Endometrial microvascular endothelial cells (primary cell): Measurements from ENCODE around the gene STH. TPM values are rescaled to one million over a fixed set of nuclear protein-coding genes. Genes with fewer than 3 reads are reported as not detected.

Experiments used
- in situ Hi-C: cut with HindIII; loops from 2 replicates; pipeline ENCODE4 v1.10.0; 2017; ENCODE audit warnings: low sequenced_read_pairs, low pct_unique_long_range_greater_than_20kb; ENCODE audit errors: inconsistent ontology term
- total RNA-seq: library from RNA; depleted of rRNA; stranded (reverse); fragments of >200 nt; gene quantifications from one replicate; pipeline ENCODE4 v1.2.3, GENCODE V29; 2015; ENCODE audit errors: inconsistent ontology term

Gene STH
- total RNA-seq, 1 donor from 2014 or later, result not detected

DNA sequence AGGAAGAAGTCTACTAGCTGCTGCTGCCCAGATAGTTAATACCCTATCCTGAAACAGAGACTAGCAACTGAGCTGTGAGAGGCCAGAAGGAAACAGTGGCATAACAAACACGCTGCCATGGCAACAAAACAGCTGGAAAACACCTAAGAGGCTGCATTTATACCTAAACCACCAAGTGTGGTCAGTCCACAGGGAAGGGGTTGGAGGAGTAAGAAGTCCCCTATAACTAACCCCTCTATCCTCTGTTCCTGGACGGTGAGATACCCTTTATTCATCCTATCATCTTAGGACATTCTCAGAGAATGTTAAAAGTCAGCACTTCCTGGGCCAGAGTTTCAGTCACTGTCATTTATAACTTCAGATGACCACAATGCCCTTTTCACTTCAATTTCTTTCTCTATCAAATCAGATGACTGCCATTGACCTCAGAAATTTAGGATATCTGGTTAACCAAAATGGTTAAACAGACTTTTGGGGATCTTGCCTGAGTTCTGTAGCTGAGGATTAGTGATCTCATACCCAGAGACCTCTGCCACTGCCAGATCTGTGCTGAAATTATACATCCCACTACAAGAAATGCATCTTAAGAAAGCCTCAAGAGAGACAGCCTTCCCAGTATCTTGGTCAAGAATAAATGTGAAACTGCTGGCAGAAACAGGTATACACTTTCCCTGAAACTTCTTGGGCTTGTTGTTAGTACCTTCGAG lies 36.2 kb downstream of the STH start:
- in situ Hi-C loops, result no loop called here

- in situ Hi-C loops, result no loop called here
Measured at GRCh38 chr17:46036491-46036890, 37.4 kb downstream of the STH start.

DNA sequence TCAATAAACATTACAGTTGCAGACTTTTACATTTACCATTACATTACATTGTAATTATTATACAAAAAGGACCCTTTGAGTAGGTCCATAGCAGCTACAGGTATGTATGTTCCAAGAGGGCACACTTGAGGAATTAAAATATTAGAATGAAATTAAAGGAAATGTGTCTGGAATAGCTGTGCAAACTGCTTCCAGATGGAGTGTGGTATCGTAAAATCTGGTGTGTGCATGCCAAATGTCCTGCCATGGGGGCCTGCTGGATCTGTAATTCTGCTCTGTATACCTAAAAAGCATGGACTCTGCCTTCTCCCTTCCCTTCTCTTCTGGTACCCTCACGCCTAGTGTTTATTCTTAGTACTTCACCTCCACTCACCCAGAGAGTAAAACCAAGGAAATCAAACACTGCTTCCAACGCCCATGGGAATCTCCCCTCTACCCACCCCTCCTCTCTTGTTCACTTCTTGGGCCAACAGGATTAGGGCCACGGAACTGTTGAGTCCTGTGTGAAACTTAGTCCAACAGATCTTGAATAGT lies 38.7 kb downstream of the STH start:
- in situ Hi-C loops, result no loop called here

DNA sequence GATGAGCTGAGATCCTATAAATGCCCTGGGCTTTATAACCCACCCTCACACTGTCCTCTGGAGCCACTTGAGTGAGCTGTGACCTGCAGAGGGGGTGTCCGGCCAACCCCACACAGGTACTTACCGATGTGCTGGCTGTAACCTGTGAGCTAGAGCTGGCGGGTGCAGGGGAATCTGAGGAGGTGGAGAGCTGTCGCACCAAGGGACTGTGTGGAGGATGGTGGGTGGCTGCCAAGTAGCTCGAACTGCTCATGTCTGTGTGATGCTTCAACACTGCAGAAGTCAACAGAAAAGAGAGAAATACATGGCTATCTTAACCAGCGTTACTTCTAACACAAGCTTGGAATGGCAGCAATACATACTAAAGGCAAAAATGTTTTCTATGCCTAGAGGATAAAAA lies 39.4 kb downstream of the STH start:
- in situ Hi-C loops, result no loop called here

GRCh38 chr17:46038937-46039336 lies 39.9 kb downstream of the STH start:
- in situ Hi-C loops, result no loop called here

GRCh38 chr17:46039592-46040186 lies 40.6 kb downstream of the STH start:
- in situ Hi-C loops, result no loop called here

DNA sequence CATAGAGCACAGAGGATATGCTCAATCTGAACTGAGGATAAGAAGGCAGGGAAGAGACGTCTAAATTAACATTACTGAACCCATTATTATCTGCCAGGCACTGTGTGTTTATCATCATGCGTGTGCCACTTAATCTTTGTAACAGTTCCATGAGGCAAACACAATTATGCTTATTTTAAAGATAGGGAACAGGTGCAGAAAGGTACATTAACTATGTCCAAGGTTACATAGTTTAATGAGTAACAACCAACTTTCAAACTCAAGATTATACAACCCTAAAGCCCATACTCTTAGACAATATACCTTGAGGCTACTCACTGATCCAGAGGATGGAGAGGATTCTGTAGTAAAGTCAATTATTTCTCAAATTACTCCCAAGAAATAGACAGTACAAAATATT lies 43.2 kb downstream of the STH start:
- in situ Hi-C loops, result no loop called here

GRCh38 chr17:46042925-46043324 lies 43.9 kb downstream of the STH start:
- in situ Hi-C loops, result no loop called here

DNA sequence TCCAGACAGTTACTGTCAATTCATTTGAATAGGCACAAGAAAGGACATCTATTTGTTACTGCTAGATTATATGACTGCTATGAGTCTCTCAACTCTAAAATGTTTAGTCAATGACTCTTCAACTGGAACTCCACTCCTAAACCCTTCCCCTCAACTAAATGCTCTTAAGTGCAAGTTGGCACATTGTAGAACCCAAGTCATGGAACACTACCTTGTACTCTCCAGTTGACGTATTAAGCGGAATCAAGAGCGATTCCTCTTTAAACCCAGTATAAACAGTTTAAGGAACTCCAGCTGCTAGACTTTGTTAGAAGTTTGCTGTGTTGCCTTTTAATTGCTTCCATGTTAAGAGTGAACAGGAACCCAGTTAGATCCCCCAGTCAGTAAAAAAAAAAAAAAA lies 44.6 kb downstream of the STH start:
- in situ Hi-C loops, result no loop called here

DNA sequence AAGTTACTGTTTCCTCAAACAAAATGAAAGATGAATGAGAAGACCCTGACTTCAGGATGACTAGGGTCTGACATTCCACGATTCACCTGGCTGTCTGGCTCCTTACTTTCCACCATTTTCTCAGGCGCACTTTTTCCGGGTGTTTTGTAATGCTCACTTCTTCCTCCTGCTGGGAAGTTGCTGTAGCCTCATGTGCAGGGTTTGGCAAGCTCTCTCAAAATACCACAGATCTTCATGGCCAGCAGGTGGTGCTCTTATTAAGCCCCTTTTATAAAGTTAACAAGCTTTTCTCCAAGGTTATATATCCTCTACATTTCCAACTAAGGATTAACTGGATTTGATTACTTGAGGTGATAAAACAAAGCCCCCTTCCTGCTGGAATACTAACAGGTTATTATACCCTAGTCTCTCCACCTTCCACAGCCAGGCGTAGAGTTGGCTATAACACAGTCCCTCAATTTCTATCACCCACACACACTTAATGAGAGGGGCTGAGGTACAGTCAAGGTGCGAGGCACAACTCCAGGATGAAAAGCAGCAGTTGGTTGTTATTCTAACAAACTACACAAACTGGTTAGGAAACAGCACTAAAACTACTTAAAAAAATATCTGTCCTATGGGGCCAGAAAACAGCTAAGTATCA lies 45.4 kb downstream of the STH start:
- in situ Hi-C loops, result no loop called here

GRCh38 chr17:46044989-46045388 lies 45.9 kb downstream of the STH start:
- in situ Hi-C loops, result no loop called here

GRCh38 chr17:46045639-46046038 lies 46.6 kb downstream of the STH start:
- in situ Hi-C loops, result no loop called here

GRCh38 chr17:46046957-46047356 lies 47.9 kb downstream of the STH start:
- in situ Hi-C loops, result no loop called here

DNA sequence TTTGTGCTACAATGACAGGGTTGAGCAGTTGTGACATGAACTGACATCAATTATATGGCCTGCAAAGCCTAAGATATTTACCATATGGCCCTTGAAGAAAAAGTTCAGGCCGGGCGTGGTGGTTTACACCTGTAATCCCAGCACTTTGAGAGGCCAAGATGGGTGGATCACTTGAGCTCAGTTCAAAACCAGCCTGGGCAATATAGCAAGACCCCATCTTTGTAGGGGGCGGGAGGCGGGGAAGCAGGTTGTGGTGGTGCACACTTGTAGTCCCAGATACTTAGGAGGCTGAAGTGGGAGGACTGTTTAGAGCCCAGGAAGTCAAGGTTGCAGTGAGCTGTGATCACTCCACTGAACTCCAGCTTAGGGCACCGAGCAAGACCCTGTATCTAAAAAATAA lies 48.3 kb downstream of the STH start:
- in situ Hi-C loops, result no loop called here

- in situ Hi-C loops, result no loop called here
Measured at GRCh38 chr17:46047856-46048255, 48.8 kb downstream of the STH start.

Other genes starting within 250 kb of the STH start
- not detected for gene CRHR1, start 214.9 kb upstream of the STH start, total RNA-seq
- not detected for gene SPPL2C, start 154.4 kb upstream of the STH start, total RNA-seq
- gene MAPT, start 104.7 kb upstream of the STH start, total RNA-seq, result under 0.01 TPM
- 30.5 TPM for gene KANSL1, start 194.2 kb downstream of the STH start, total RNA-seq